Stimulated activated naive CD4-positive, alpha-beta T cell (primary cell): ENCODE measurements around the gene PGBD5.

ENCODE experiments used
- DNase-seq, 6 experiments: peaks; one replicate each; lab custom pipeline; 2025; lab: John Stamatoyannopoulos, UW

The PGBD5 gene

DNA sequence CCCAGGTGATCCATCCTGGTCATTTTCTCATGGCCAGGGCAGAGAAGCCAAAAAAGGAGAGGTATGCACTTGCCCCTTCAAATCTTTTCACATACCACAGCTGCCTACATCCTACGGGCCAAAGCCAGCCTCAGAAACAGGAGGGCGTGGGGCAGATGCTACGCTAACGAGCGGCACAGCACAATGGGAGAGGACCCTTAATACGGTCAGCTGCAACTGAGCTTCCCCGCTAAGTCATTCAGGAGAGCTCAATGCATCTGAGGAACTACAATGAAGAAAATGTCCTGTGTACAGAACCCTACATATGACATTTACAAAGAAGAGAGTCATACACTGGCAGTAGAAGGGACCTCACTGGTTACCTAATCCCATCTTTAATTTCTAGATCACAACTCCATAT is 78.2 kb downstream of the PGBD5 start:
- no peak for DNase-seq

DNA sequence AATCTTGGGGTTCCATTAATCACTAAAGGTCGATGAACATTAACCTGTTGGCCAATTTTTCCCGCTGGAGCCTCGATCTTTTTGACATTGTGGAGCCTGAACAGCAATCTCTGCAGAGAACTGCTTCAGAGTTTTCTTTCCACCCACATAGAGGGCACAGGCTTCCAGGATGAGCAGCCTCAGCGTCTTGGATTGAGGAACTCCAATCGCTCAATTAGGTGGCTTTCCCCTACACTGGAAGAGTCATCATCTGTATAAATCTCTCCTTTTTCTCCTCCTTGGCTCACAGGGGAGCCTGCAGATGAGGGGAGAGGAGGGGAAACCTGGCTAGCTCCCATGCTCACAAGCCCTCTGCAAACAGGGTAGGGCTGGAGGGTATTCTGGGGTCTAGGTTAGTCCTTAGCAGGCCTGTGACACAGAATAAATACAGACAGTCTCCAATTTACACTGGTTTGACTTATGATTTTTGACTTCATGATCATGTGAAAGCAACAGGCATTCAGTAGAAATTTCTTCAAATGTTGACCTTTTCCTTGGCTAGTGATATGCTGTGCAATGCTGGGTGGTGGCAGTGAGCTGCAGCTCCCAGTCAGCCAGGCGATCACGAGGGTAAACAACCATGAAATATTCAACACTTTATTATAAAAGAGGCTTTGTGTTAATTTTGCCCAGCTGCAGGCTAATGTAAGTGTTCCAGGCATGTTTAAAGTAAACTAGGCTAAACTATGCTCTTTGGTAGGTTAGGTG is 80.8 kb downstream of the PGBD5 start:
- no peak for DNase-seq

DNA sequence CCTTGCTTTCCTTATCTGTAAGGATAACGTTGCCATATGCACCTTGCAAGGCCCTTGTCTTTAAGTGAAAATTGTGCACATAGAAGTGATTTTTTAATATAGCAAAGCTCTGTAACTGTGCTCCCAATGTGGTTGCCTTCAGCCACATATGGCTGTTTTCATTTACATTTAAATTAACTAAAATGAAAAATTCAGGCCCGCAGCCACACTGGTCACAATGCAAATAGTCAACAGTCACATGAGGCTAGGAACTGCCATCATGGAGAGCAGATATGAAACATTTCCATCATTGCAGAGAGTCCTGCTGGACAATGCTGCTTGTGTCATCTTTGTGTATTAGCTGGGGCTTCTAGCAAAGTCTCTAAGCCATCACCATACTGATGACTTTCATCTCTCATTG is 83.4 kb downstream of the PGBD5 start:
- DNase-seq, result no peak

DNA sequence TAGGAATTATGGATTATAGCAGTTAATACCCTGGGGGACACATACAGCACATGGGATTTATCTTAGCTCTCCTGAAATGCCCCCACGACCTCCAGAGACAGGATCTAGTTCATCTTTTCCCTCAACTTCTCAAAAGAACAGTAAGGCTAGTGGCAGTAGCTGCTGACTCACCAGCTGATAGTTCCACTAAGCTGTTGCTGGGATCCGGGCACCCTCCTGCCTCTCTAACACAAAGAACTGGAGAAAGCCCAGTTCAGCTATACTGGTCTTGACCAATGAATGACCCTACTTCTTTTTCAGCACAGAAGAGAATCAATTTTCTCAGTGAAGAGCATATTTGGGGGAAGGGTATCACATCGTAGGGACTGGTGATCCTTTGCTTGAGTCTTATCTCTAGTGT is 84.1 kb downstream of the PGBD5 start:
- no peak for DNase-seq

DNA sequence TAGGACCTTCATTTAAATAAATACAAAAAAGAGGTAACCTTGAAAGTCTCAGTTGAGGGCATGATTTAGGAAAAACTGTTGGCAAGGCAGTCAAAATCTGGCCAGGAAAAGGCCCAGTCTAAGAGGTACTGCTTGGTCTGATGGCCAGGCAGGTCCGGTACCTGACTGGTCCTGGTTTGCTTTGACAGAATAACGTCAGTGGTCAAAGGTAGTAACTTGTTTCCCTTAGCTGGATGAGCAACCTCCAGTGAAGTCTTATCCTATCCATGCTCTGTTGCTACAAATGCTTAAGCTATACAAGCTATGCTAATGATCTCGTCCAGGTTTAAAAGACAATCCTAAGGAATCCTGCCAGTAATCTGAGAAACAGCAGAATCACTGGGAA is 85.0 kb downstream of the PGBD5 start:
- DNase-seq, result no peak

DNA sequence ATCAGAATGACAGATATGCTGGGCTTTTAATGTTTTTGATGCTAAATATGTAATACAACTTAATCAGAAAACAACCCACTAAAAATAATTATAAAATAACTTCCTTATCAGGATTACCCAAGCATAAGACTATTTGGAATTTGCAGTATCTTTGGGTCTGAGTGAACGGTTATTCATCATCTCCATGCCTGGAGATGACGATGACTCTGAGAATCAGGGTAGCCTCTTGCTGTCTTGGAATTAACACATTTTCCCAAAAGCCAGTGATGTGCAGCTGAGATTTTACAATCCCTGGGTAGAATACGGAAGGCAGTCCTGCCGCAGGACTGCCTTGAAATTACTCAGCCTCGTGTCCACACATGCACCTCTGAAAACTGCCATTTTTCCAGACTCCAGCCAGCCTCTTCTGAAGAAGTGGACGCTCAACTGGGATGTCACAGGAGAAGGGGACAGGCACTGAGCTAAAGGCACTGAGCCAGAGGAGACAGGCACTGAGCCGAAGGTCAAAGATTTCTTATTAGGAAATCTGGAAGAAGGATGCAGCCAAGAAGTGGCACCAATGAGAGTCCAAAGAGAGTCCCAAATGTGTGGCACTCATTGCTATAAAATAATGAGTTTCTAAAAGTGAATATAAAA is 85.5 kb downstream of the PGBD5 start:
- DNase-seq, result no peak

DNA sequence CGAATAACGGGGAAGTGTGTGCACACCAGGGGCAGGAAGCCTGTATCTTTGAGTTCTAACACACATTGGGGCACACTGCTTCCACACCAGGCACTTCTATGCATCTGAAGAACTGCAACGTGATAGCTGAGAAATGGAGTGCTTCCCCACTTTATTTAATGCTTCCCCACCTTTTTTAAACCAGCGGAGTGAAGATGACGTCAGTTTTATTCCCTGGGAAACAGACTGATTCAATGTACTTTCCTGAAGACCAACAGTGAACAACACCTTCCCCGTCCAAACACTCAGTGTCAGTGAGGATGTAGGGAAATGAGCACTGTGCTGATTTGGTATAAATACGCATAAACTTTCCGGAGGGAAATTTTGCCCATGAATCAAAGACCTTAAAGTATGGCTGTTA is 87.1 kb downstream of the PGBD5 start:
- DNase-seq, result no peak

DNA sequence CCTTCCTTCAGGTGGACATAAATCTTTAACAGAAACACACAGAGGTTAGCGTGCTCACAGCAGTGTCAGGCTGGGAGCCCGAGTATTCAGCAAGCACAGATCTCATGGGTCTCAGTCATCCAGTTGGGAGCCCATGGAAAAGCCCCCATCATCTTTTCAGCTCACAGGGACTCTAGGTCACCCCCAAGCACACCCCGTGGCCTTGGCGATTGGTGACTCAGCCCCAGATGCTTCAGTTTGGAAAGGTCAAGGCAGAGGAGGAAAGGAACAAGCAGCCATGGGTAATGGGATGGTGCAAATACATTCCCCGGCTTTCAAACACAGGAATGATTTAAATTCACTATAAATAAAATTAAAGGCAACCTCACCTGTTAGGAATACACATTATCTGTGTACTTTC is 88.9 kb downstream of the PGBD5 start:
- DNase-seq, result no peak

DNA sequence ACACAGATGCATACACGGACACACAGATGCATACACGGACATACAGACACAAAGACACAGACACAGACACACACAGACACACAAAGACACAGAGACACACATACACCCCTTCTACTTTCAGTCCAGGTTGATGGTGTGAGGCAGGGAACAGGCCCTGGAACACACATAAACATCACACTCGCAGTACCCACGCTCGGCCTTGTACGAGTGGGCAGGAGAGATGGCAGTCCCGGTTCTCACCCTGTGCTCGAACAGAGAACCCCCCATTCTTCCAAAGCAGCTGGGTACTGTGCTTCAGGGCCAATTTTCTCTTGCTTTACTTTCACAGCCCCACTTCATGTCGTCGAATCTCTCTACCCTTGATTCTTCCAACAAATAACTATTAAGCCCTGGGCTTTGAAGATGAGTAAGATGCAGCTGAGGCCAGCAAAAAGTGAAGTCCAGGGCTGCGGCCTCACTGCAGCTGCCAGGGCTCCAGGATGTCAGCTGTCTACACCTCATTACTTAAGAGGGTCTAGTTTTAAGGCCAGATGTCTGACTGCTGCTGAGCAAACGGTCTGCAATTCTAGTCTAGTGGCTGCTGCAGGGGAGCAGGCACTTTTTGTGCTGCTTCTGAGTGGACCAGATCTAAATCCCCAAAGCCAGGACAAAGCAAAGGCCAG is 90.1 kb downstream of the PGBD5 start:
- no peak for DNase-seq

DNA sequence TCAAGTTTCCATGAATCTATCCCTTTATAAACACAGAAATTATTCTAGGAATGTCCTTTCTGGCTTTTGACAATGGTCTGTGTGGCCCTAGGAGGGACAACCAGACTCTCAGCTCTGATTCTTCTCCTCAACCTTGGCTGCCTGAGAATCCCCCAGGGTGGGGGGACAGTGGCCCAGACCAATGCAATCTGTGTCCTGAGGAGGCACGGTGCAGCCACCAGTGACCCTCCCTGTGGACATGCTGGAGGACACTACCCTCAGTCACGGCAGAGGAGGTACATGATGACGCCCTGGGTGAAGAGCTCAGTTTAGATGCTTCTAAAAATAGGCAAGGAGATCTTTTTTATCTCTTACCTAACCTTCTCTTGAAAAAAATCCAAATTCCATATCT is 91.7 kb downstream of the PGBD5 start:
- no peak for DNase-seq

DNA sequence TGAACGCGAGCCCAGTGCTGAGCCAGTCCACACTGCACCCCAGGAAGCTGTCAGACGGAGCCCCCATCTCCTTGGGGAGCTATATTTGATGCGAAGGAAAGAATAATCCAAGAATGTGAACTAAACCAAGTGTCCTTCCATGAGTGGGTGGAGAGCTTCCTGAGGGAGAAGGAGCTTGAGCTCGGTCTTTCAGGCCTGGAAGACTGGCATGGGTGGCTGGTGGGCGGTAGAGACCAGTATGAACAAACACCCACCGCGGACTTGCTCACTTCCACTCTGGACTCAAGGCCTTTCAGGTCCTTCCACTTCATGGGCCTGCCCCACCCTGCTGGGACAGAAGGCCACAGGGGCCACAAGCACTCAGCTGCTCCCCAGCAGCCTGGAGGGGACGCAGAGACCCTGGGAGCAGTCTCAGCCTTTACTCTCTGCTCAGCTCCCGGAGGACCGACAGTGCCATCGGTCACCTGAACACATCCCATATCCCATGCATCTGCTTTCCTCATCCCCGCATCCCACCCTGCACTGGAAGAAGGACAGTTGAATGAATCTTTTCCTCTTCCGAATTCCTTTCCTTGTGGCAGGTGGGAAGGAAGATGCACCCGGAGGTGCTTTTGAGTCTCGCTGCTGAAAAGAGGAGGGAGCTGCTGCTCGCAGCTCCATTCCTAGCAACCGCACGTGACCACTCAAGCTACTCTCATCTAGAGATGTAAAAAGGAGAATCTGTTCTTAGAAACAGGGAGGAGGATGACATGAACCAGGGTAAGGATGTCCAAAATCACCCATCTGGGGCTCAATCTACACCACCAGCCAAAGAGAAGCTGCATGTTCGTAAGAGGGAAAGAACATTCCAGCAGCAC is 92.3 kb downstream of the PGBD5 start:
- no peak for DNase-seq

DNA sequence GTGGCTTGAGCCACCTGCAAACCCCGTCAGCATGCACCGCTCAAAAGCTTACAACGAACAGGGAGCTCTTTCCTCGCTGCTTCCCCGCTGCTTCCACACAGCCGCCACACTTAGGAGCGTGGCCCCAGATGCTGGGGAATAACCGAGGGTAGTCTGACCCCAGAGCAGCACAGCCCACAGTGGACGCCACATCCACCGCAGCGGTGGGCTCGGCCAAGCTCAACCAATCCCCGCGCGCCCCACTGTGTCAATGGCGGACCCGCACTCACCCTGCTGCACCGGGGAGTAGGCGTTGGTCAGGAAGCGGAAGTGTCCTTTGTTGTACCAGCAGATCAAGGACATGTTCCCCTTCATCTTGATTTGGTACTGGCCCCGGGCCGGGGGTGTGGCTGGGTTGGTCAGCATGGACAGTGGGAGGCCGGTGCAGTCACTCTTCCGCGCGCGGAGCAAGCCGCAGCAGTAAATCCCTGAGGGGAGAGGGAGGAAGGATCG is 93.5 kb downstream of the PGBD5 start:
- DNase-seq, result no peak

DNA sequence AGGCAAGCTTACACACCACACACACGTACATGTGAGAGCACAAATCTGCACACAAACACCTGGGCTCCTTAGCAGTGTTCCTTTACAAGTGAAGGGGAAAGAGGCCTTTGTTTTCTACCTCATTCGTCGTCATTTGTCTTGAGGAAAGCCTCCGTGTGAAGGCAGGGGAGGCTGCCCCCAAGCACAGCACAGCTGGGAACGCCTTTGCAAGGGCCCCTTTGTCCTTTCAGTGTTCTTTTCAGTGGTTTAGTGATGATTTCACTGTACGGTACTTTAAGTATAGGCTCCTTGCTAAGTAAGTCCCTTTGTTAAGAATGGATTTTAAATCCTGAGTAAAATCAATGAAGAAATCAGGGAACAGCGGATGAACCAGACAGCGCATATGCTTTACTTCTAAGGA is 94.1 kb downstream of the PGBD5 start:
- DNase-seq, result no peak

DNA sequence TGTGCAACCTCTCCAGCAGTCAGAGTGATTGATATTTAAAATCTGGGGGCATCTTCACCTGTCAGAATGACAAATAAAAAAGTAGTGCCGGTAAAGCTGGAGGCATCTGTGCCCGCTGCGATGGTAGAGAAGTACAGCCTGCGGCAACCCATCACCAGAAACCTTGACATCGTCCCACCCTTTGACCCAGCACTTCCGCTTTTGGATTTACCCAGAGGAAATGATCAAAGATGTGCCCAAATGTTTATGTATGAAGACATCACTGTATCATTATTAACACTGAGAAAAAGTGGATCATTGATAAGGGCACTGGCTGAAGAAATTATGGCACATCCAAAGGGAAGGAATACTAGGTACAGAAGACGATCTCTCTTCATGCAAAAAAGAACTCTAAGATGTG is 96.0 kb downstream of the PGBD5 start:
- no peak for DNase-seq

DNA sequence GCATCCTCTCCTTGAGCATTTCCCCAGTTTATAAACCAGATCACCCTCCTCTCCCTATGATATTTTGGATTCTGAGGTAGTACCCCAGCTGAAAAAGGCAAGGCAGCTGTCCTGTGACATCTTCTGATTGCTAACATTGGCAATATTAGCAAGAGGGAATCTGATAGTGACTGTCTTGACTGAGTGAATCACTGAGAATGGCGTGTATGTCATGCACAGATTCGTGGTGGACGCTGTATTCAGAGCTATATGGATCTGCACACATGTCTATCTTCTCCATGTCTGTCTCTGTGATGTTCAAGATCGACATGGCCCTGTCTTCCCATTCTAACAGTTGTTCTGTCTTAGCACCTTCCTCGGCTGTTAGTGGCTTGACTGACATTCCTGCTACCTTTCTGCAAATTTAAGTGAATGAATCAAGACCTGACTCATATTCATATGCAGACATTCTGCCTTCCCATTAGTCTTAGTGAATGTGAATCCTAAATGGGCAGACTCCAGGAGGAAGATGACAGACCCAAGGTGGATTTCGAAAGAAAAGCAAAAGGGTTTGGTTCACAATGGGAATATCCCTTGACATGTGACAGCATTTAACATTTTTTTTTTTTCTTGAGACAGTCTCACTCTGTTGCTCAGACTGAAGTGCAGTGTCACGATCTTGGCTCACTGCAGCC is 97.7 kb downstream of the PGBD5 start:
- DNase-seq, result no peak

DNA sequence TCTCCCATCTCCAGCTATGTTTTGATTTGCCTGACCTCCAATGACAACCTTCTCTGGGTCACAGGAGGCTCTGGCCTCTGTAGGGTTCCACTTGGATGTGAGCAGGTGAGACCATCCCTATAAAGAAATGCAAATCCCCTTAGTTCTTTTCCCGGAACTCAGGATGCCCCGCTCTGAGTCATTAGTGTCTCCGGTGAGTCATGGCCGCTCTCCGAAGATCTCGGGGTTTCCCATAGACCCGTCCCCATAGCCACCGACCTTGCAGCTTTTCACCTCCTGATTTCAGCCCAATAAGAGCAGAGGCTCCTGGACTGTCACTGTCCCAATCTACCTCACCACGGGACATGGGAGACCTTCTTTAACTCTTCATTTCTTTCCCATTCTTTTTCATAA is 98.2 kb downstream of the PGBD5 start:
- DNase-seq, result no peak

DNA sequence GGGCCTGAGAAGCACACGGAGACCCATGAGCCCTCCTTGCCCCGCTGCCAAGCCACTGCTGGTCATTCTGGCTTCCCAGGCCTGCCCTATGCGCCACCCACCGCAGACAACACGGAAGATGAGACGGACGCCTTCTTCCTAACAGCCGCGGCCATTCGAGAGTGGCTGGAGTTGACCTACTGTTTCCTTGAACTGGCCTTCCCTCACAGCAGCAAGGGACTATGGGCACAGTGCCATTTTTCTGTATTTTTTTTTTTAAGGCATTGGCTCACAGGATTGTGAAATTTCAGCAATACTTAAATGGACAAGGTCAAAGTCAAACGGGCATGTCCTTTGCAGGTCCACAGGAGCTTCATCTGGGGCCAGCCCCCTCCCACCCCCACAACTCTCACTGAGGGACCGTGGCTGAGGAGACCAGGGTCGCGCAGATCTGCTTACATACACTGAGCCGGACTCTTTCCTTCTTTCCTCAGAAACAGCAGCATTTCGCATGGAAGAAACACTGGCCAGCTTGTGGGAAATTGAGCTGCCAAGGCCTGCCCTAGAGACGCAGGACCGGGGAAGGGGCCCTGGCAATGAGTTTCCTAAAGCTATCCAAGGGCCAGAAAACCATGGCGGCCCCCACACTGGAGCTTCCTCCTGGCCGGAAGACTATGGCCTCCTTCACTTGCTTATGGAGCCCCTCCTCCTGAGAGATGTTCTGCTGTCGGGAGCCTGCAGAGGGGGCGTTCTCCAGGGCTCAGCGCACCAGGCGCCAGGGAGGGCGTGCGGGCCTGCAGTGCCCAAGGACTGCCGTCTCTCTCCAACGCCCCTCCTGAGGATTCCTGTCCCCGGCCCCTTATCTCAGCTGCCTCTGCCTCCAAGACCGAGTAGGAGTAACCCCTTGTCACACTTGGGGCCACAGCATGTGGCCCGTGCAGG is 98.9 kb downstream of the PGBD5 start:
- DNase-seq, result no peak

DNA sequence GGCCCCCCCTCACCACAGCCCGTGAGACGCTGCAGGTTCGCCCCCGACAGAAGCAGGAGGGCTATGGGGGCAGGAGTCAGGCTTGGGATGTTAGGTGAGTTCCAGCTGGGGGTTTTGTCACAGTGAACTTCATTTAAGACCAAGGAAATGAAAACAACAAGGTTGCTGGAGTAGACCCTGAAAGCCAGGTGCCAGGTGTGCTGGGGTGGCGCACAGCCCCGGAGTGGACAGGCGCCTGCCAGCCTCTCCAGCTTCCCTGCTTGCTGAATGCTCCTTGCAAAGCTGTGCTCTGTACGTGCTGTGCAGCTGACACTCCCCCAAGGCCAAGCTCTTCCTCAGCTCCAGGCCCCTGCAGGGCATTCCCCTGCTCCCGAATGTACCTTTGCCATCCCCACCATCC is 102.4 kb downstream of the PGBD5 start:
- no peak for DNase-seq

DNA sequence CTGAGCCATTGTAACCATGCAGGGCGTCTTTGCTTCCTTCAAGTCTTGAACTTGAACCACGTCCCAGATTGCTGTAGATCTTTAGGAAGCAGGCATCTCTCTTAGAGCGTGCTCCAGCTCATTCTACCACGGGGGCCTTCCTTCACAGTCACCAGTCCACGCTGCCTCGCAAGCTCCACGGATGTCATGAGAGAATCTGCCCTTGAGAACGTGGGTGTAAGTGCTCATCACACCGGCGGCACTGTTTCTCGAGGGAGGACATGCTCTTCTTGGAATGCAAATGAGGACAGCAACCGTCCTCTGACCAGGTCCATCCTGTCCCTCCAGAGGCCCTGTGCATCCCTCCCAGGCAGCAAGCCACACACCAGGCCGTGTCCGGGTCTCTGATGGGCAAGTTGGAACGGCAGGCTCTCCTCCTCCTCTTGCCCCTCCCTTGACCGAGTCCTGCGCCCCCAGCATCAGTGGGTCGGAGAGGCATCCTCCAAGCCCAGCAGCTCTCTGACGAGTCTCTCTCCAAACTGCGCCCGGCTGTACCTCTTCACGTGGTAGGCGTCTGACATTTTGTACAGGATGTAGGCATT is 103.1 kb downstream of the PGBD5 start:
- DNase-seq, result no peak

DNA sequence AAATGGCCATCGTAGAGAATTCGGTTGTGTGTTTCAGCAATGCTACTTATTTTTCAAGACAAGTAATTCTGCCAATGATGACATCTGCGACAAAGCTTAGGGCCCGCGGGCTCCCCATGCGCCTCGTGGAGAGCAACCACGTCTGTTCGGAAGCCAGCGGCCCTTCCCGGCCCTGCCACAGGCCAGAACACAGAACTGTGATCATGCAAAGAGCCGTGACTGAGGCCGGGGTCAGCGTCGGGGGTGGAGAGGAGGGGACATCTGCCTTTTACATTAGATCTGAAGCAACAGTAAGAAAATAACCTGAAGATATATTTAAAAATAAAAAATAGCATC is 103.7 kb downstream of the PGBD5 start:
- no peak for DNase-seq
